Keratinocyte (primary cell): Measurements from ENCODE around the gene FAT1. TPM values are rescaled to one million over a fixed set of nuclear protein-coding genes. Genes with fewer than 3 reads are reported as not detected.

ENCODE experiments used
- DNase-seq: peaks from one replicate; pipeline ENCODE4 v3.0.0-alpha.2; 2011; ENCODE audit warnings: low read depth, missing footprints, low spot score
- FAIRE-seq: peaks from 2 replicates; lab custom pipeline; 2011; peaks lifted over from hg19 to GRCh38; lab: Jason Lieb, UNC
- H2AFZ ChIP-seq: 2 replicates; pipeline ENCODE4 v1.6.0; 2012; ENCODE audit warnings: low read length, control low read depth, inconsistent platforms; ENCODE audit not compliant: control insufficient read depth
- H3K27ac ChIP-seq: 2 replicates; pipeline ENCODE4 v1.5.1; 2011; ENCODE audit warnings: low read length; ENCODE audit not compliant: control insufficient read depth, insufficient read depth
- H3K27me3 ChIP-seq: 3 replicates; pipeline ENCODE4 v1.6.0; 2011; ENCODE audit warnings: low read length; ENCODE audit not compliant: control insufficient read depth, insufficient read depth; ENCODE audit errors: extremely low read depth
- H3K36me3 ChIP-seq, 2 experiments: 2 replicates in 1 of 2; 3 replicates in 1 of 2; pipeline ENCODE4 v1.5.1; 2011; ENCODE audit warnings: low read length in 2 of 2, mild to moderate bottlenecking in 1 of 2; ENCODE audit not compliant: control insufficient read depth in 2 of 2, insufficient read depth in 2 of 2; ENCODE audit errors: extremely low read depth in 1 of 2
- H3K4me1 ChIP-seq: 3 replicates; pipeline ENCODE4 v1.5.1; 2011; ENCODE audit warnings: low read length; ENCODE audit not compliant: control insufficient read depth, insufficient read depth; ENCODE audit errors: extremely low read depth
- H3K4me2 ChIP-seq: 3 replicates; pipeline ENCODE4 v1.6.0; 2011; ENCODE audit warnings: low read depth, low read length; ENCODE audit not compliant: control insufficient read depth, insufficient read depth; ENCODE audit errors: extremely low read depth
- H3K4me3 ChIP-seq, 3 experiments: fragments of 200-600 bp in 1 of 3; sonication (generic) in 1 of 3; 2 replicates in 2 of 3; 3 replicates in 1 of 3; pipeline ENCODE4 v1.5.1; 2011 to 2016; ENCODE audit warnings: low read length in 3 of 3, mild to moderate bottlenecking in 3 of 3, control low read depth in 2 of 3, inconsistent platforms in 1 of 3, low read depth in 1 of 3, mixed read lengths in 1 of 3, mixed run types in 1 of 3, moderate library complexity in 1 of 3; ENCODE audit not compliant: control insufficient read depth in 2 of 3, insufficient read depth in 2 of 3; ENCODE audit errors: extremely low read depth in 1 of 3
- H3K79me2 ChIP-seq: 2 replicates; pipeline ENCODE4 v1.6.0; 2012; ENCODE audit warnings: low read length; ENCODE audit not compliant: control insufficient read depth, insufficient read depth
- H3K9ac ChIP-seq: 3 replicates; pipeline ENCODE4 v1.6.0; 2011; ENCODE audit warnings: low read length; ENCODE audit not compliant: control insufficient read depth, insufficient read depth; ENCODE audit errors: extremely low read depth
- H3K9me1 ChIP-seq: 3 replicates; pipeline ENCODE4 v1.6.0; 2011; ENCODE audit warnings: low read length; ENCODE audit not compliant: control insufficient read depth, insufficient read depth; ENCODE audit errors: extremely low read depth
- H3K9me3 ChIP-seq: 2 replicates; pipeline ENCODE4 v1.5.1; 2012; ENCODE audit warnings: low read depth, low read length; ENCODE audit not compliant: control insufficient read depth
- H4K20me1 ChIP-seq: 3 replicates; pipeline ENCODE4 v1.6.0; 2011; ENCODE audit warnings: low read length; ENCODE audit not compliant: control insufficient read depth, insufficient read depth; ENCODE audit errors: extremely low read depth
- CTCF ChIP-seq, 3 experiments: IDR thresholded peaks in 1 of 3; conservative IDR thresholded peaks in 1 of 3; optimal IDR thresholded peaks in 1 of 3; 2 replicates in 2 of 3; 3 replicates in 1 of 3; pipeline versions ENCODE3 to v1.5.1; 2011; ENCODE audit warnings: low read length in 3 of 3, mild to moderate bottlenecking in 3 of 3, moderate library complexity in 2 of 3, control low read depth in 1 of 3, inconsistent platforms in 1 of 3; ENCODE audit not compliant: insufficient read depth in 2 of 3; ENCODE audit errors: extremely low read depth in 1 of 3
- EZH2 ChIP-seq: IDR thresholded peaks from one replicate; pipeline ENCODE4 v1.6.1; 2012; ENCODE audit warnings: inconsistent platforms, mild to moderate bottlenecking, low read length, moderate library complexity
- dilution Hi-C: fragments of 300-500 bp; cut with MboI; formaldehyde crosslinking; loops from one replicate; pipeline ENCODE4 v1.7.0; 2020; ENCODE audit warnings: low sequenced_read_pairs; ENCODE audit not compliant: extremely low pct_ligation_motif_present
- polyA plus RNA-seq, 5 experiments: library from polyadenylated mRNA; depleted of rRNA in 3 of 5; stranded (reverse) in 3 of 5; stranded (forward) in 1 of 5; unstranded in 1 of 5; fragments of >200 nt; gene quantifications; 1 replicate in 1 of 5; 2 replicates in 3 of 5; 3 replicates in 1 of 5; pipeline versions ENCODE4 v1.2.1 to v1.2.3, GENCODE V29; 2011 to 2012; ENCODE audit warnings: missing spikeins in 2 of 5, low read depth in 1 of 5, low replicate concordance in 1 of 5

The FAT1 gene
- polyA plus RNA-seq, 1 donor (not counting 4 experiments of a cell fraction or from before 2014, with no cell fraction given): 329 TPM

- Histone ChIP-seq H3K4me3 (no peak overlapping the region), H3K9ac (no peak overlapping the region), H3K9me3 (no peaks in the 10 kb centered on the region), H3K4me1 (no peaks in the 10 kb centered on the region), H3K79me2 (peaks cover 77% of the 10 kb centered on the region), H2AFZ (no peak overlapping the region), H3K9me1 (peaks cover 4% of the 10 kb centered on the region), H3K36me3 (peaks cover 45 to 63% of the 10 kb centered on the region in 2 experiments), H3K27me3 (no peaks in the 10 kb centered on the region), H3K4me2 (no peak overlapping the region), H3K27ac (no peak overlapping the region), H4K20me1 (peaks cover 29% of the 10 kb centered on the region)
- dilution Hi-C loops: no loop called here
- FAIRE-seq: no peak
- DNase-seq: no peak
- TF ChIP-seq EZH2 (no peak), CTCF (optimal IDR thresholded peaks at IDR 0.05 in 1 of 3, IDR thresholded peaks at IDR 0.05 in 1 of 3, conservative IDR thresholded peaks at IDR 0.05 in 1 of 3; ENCODE audit: extremely low read depth in 1 of 3, insufficient read depth in 2 of 3, low read length in 3 of 3) (no peak)
These were observed 101.6 kb downstream of the FAT1 start for GRCh38 chr4:186621959-186622553.

- dilution Hi-C loops: no loop called here
- no peak for FAIRE-seq
These were observed 104.6 kb downstream of the FAT1 start for GRCh38 chr4:186619088-186619487.

More at GRCh38 chr4:186619088-186619487, 104.6 kb downstream of the FAT1 start:
- H3K27ac ChIP-seq: no peak overlapping the region
- peaks cover 2% of the 10 kb centered on the region for H3K9me1 ChIP-seq
- H3K9me3 ChIP-seq: no peaks in the 10 kb centered on the region
- H3K36me3 ChIP-seq: peaks cover 59 to 84% of the 10 kb centered on the region in 2 experiments
- TF ChIP-seq EZH2: no peak
- TF ChIP-seq CTCF (optimal IDR thresholded peaks at IDR 0.05 in 1 of 3, IDR thresholded peaks at IDR 0.05 in 1 of 3, conservative IDR thresholded peaks at IDR 0.05 in 1 of 3; ENCODE audit: extremely low read depth in 1 of 3, insufficient read depth in 2 of 3, low read length in 3 of 3): no peak
- H3K27me3 ChIP-seq: no peaks in the 10 kb centered on the region
- peaks cover 28% of the 10 kb centered on the region for H4K20me1 ChIP-seq
- no peak overlapping the region for H3K4me2 ChIP-seq
- H3K9ac ChIP-seq: no peak overlapping the region
- H2AFZ ChIP-seq: no peak overlapping the region
- no peak for DNase-seq
- no peak overlapping the region for H3K4me3 ChIP-seq
- H3K4me1 ChIP-seq: no peaks in the 10 kb centered on the region
- H3K79me2 ChIP-seq: peaks cover 85% of the 10 kb centered on the region
